GM12878 (cell line): Measurements from ENCODE around the gene SETMAR. TPM values are rescaled to one million over a fixed set of nuclear protein-coding genes. Genes with fewer than 3 reads are reported as not detected.

Source experiments
- ATAC-seq: fragments of 200-7000 bp; cut with Tn5 transposase; 3 replicates; pipeline ENCODE4 v1.9.1; 2020; ENCODE audit warnings: mild to moderate bottlenecking, moderate library complexity
- BruUV-seq: library from RNA; stranded (reverse); fragments of 400-500 nt; replicated peaks from 2 replicates; lab custom pipeline; 2021; lab: Mats Ljungman, UMichigan
- CTCF ChIA-PET: fragments of 300-600 bp; sonication (Branson Sonifier 250); formaldehyde crosslinking; extraction: SDS; loops from one replicate; lab custom pipeline; 2021; ENCODE audit warnings: inconsistent platforms; lab: Yijun Ruan, JAX
- POLR2A ChIA-PET: fragments of 350-600 bp; formaldehyde crosslinking; extraction: SDS; loops from one replicate; lab custom pipeline; 2021; ENCODE audit warnings: inconsistent platforms; lab: Charles Lee
- RAD21 ChIA-PET: fragments of 300-600 bp; sonication (Branson Sonifier 250); formaldehyde crosslinking; loops from one replicate; lab custom pipeline; 2023; ENCODE audit warnings: antibody characterized with exemption; ENCODE audit not compliant: unreplicated experiment; lab: Charles Lee
- SMC1A ChIA-PET: fragments of 300-600 bp; sonication (Branson Sonifier 250); formaldehyde crosslinking; loops from one replicate; lab custom pipeline; 2023; ENCODE audit not compliant: unreplicated experiment, uncharacterized antibody; lab: Charles Lee
- DNase-seq: peaks from one replicate; pipeline ENCODE4 v3.0.0-alpha.2; 2011; ENCODE audit warnings: low read depth, low spot score
- FAIRE-seq: peaks from 3 replicates; lab custom pipeline; 2011; peaks lifted over from hg19 to GRCh38; lab: Jason Lieb, UNC
- H2AFZ ChIP-seq: 2 replicates; pipeline ENCODE4 v1.6.0; 2011; ENCODE audit warnings: low read depth, low read length, control low read depth; ENCODE audit not compliant: control insufficient read depth
- H3K27ac ChIP-seq: 2 replicates; pipeline ENCODE4 v1.5.1; 2011; ENCODE audit warnings: control low read depth; ENCODE audit not compliant: control insufficient read depth, insufficient read depth
- H3K27me3 ChIP-seq, 2 experiments: replicated peaks in 1 of 2; 2 replicates each; pipeline versions ENCODE4 v1.6.0 to v1.6.1; 2011; ENCODE audit warnings: low read length in 1 of 2; ENCODE audit not compliant: control insufficient read depth in 2 of 2, insufficient read depth in 2 of 2
- H3K36me3 ChIP-seq, 2 experiments: 2 replicates each; pipeline ENCODE4 v1.5.1; 2011; ENCODE audit warnings: low read length in 1 of 2; ENCODE audit not compliant: control insufficient read depth in 2 of 2, insufficient read depth in 2 of 2
- H3K4me1 ChIP-seq: 2 replicates; pipeline ENCODE4 v1.6.1; 2011; ENCODE audit warnings: mild to moderate bottlenecking, low read length, moderate library complexity, mixed read lengths; ENCODE audit not compliant: control insufficient read depth, insufficient read depth
- H3K4me2 ChIP-seq: 2 replicates; pipeline ENCODE4 v1.6.0; 2011; ENCODE audit warnings: control low read depth; ENCODE audit not compliant: control insufficient read depth, insufficient read depth
- H3K4me3 ChIP-seq: fragments of 200-600 bp; sonication (generic); 2 replicates; pipeline ENCODE4 v1.5.1; 2016
- H3K79me2 ChIP-seq: 2 replicates; pipeline ENCODE4 v1.6.0; 2011; ENCODE audit warnings: low read length; ENCODE audit not compliant: control insufficient read depth, insufficient read depth
- H3K9ac ChIP-seq: 2 replicates; pipeline ENCODE4 v1.8.0; 2011; ENCODE audit warnings: low read length, control low read depth, mixed read lengths; ENCODE audit not compliant: control insufficient read depth, insufficient read depth
- H3K9me3 ChIP-seq: replicated peaks from 3 replicates; pipeline ENCODE4 v1.5.1; 2011; ENCODE audit warnings: mild to moderate bottlenecking, low read length; ENCODE audit not compliant: control insufficient read depth, insufficient read depth
- H4K20me1 ChIP-seq: 2 replicates; pipeline ENCODE4 v1.6.0; 2011; ENCODE audit not compliant: control insufficient read depth, insufficient read depth
- EP300 ChIP-seq, 2 experiments: fragments of 150-350 bp in 1 of 2; IDR thresholded peaks; 2 replicates each; pipeline ENCODE4 v1.6.1; 2011 to 2012; ENCODE audit warnings: low read depth in 2 of 2, low read length in 2 of 2, borderline replicate concordance in 1 of 2, improper control_type of control experiment in 1 of 2, inconsistent platforms in 1 of 2; ENCODE audit not compliant: control insufficient read depth in 1 of 2
- ESRRA ChIP-seq: IDR thresholded peaks from 2 replicates; pipeline ENCODE4 v1.6.1; 2012; ENCODE audit warnings: mild to moderate bottlenecking, low read length, improper control_type of control experiment
- MEF2A ChIP-seq: IDR thresholded peaks from 2 replicates; pipeline ENCODE4 v1.6.1; 2011; ENCODE audit warnings: low read depth, mild to moderate bottlenecking, low read length, moderate library complexity; ENCODE audit not compliant: insufficient read depth
- SMAD1 ChIP-seq: fragments of 450-650 bp; IDR thresholded peaks from 2 replicates; pipeline ENCODE4 v1.6.1; 2018; ENCODE audit warnings: mild to moderate bottlenecking, low read depth; ENCODE audit not compliant: partially characterized antibody
- SRF ChIP-seq, 2 experiments: IDR thresholded peaks; 2 replicates each; pipeline ENCODE4 v1.6.1; 2011; ENCODE audit warnings: low read depth in 2 of 2, low read length in 2 of 2, mild to moderate bottlenecking in 1 of 2, moderate library complexity in 1 of 2
- TCF12 ChIP-seq: IDR thresholded peaks from 2 replicates; pipeline ENCODE4 v1.6.1; 2011; ENCODE audit warnings: low read depth, mild to moderate bottlenecking, low read length
- WRNIP1 ChIP-seq: IDR thresholded peaks from 2 replicates; pipeline ENCODE4 v1.6.1; 2011; ENCODE audit warnings: low read depth, low read length, improper control_type of control experiment, borderline replicate concordance
- YY1 ChIP-seq: IDR thresholded peaks from 2 replicates; pipeline ENCODE4 v1.6.1; 2011; ENCODE audit warnings: low read depth, mild to moderate bottlenecking, low read length
- ZNF217 ChIP-seq: fragments of 450-650 bp; IDR thresholded peaks from 2 replicates; pipeline ENCODE4 v1.6.1; 2017; ENCODE audit warnings: antibody characterized with exemption, mild to moderate bottlenecking
- WGBS: methylation state at CpG from one replicate; pipeline ENCODE4 v1.1.6; 2016; ENCODE audit warnings: low lambda C conversion rate; ENCODE audit not compliant: insufficient replicate concordance, insufficient coverage; ENCODE audit errors: missing lambda C conversion rate; 5-methylcytosine and 5-hydroxymethylcytosine counted together
- in situ Hi-C: fragments of 300-500 bp; cut with MboI; formaldehyde crosslinking; loops from 9 replicates; pipeline ENCODE4 v1.14.3; 2018; ENCODE audit warnings: mixed read lengths
- intact Hi-C: fragments of 100-400 bp; cut with micrococcal nuclease; formaldehyde crosslinking; loops from one replicate; pipeline ENCODE4 v1.14.2; 2022; ENCODE audit not compliant: unreplicated experiment
- polyA plus RNA-seq, 11 experiments: library from polyadenylated mRNA; depleted of rRNA in 4 of 11; unstranded in 6 of 11; stranded (reverse) in 5 of 11; fragments of >200 nt; fragmentation: Nextera tagmentation in 4 of 11; fragmentation: Illumina TruSeq in 1 of 11; extraction: Ambion mirVana in 4 of 11; extraction: Trizol in 1 of 11; gene quantifications; 1 replicate in 1 of 11; 2 replicates in 10 of 11; pipeline versions ENCODE4 v1.2.1 to v1.2.3, GENCODE V29; 2011 to 2016; ENCODE audit warnings: inconsistent platforms in 2 of 11, missing spikeins in 2 of 11, low read depth in 1 of 11
- total RNA-seq, 4 experiments: library from RNA; depleted of rRNA in 3 of 4; stranded (reverse); fragments of >200 nt in 3 of 4; fragmentation: Illumina TruSeq in 1 of 4; extraction: Trizol in 1 of 4; gene quantifications; 2 replicates each; pipeline versions ENCODE4 v1.2.1 to v1.2.3, GENCODE V29; 2013 to 2021
- TF ChIP-seq, protein P1 (sequence below): fragments of 450-650 bp; formaldehyde crosslinking; IDR thresholded peaks from 2 replicates; pipeline ENCODE4 v1.4.0; 2022; ENCODE audit warnings: mild to moderate bottlenecking, moderate library complexity
- TF ChIP-seq, protein P2 (sequence below): IDR thresholded peaks from 2 replicates; pipeline ENCODE4 v1.6.1; 2011; ENCODE audit warnings: low read depth, mild to moderate bottlenecking, low read length, moderate library complexity, borderline replicate concordance; ENCODE audit errors: extremely low read depth

Gene SETMAR
- total and polyA plus RNA-seq, 10 of the 15 experiments (the other 5 are each of a cell fraction or from before 2014, with no cell fraction given), result 7.1 to 25.1 (median 20.3) TPM

DNA sequence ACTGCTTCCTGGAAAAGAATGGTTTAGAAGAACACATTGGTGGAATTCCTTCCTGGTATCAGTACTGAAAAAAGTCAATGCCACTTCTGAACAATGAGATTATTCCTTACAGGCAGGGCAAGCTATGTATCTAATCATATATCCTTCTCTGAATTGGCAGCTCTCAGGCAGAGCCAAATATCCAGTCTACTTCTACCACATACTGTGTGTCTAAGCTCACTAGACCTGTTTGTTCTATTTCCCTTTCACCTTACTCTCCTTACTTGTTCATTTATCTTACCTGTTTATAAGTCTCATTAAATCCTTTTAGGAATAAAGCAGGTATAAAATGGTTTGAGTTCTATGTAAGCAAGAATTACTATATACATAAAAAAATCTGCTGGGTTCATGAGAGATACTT, 8.3 kb downstream of the SETMAR start:
- ChIA-PET CTCF (interaction anchor here (0.7 to 2.9 kb wide), 4 partner anchors 19 to 322 kb away, joined by 3 to 10 read pairs (median 4); no protein-coding TSS in a partner anchor), RAD21 (no interaction called here)
- intact Hi-C loops, result no loop called here

DNA sequence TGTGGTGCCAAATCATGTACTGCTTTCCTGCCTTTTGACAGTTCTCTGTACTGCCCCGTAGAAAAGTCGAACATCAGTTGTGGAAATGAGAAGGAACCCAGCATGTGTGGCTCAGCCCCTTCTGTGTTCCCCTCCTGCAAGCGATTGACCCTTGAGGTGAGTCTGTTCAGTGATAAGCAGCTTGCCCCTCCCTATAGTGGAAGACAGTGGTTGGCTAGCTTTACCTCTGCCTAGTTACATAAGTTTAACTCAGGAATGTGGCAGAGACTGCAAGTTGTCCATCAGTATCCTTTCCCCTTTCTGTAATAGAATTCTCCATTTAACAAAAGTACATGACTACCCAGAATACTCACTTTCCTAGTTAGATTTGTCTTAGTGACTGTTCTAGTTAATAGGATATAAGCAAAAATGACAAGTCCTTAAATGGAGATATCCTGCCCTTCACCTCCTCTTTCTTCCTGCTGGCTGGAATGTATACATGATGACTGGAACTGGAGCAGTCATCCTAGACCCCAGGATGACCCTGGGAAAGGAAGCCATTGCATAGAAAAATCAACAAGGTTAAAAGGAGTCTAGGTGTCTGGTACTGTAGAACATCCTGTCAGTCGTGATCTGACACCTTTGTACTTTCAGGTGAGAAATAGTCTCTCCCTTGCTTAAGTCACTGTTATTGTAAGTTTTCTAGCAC, 10.6 kb downstream of the SETMAR start:
- ChIA-PET CTCF (interaction anchor here (1.1 to 3.2 kb wide), 2 partner anchors 37 to 320 kb away, joined by 3 to 12 read pairs; no protein-coding TSS in a partner anchor), RAD21 (no interaction called here), POLR2A (no interaction called here), SMC1A (no interaction called here)
- Histone ChIP-seq H4K20me1 (no peaks in the 10 kb centered on the region), H3K36me3 (peaks cover 0 to 3% of the 10 kb centered on the region in 2 experiments; a peak in 1 of 4 replicates), H3K4me3 (no peak overlapping the region), H3K27ac (no peak overlapping the region), H3K79me2 (no peaks in the 10 kb centered on the region), H3K9me3 (no peaks in the 10 kb centered on the region), H3K9ac (no peak overlapping the region), H3K27me3 (no peaks in the 10 kb centered on the region), H2AFZ (no peak overlapping the region), H3K4me2 (no peak overlapping the region), H3K4me1 (no peaks in the 10 kb centered on the region)
- intact Hi-C loops (no loop called here), in situ Hi-C loops (no loop called here)
- ATAC-seq (no peak), FAIRE-seq (peak; percentile 7), DNase-seq (no peak)
- no TSS peak for BruUV-seq
- 75% methylated on average over 4 of the region's 4 CpGs for WGBS
- no peak for TF ChIP-seq TCF12
- no peak for TF ChIP-seq ZNF217
- TF ChIP-seq EP300 (IDR thresholded peaks at IDR 0.05; ENCODE audit: borderline replicate concordance in 1 of 2, control insufficient read depth in 1 of 2, low read depth in 2 of 2, low read length in 2 of 2), result no peak
- TF ChIP-seq, protein P1, sequence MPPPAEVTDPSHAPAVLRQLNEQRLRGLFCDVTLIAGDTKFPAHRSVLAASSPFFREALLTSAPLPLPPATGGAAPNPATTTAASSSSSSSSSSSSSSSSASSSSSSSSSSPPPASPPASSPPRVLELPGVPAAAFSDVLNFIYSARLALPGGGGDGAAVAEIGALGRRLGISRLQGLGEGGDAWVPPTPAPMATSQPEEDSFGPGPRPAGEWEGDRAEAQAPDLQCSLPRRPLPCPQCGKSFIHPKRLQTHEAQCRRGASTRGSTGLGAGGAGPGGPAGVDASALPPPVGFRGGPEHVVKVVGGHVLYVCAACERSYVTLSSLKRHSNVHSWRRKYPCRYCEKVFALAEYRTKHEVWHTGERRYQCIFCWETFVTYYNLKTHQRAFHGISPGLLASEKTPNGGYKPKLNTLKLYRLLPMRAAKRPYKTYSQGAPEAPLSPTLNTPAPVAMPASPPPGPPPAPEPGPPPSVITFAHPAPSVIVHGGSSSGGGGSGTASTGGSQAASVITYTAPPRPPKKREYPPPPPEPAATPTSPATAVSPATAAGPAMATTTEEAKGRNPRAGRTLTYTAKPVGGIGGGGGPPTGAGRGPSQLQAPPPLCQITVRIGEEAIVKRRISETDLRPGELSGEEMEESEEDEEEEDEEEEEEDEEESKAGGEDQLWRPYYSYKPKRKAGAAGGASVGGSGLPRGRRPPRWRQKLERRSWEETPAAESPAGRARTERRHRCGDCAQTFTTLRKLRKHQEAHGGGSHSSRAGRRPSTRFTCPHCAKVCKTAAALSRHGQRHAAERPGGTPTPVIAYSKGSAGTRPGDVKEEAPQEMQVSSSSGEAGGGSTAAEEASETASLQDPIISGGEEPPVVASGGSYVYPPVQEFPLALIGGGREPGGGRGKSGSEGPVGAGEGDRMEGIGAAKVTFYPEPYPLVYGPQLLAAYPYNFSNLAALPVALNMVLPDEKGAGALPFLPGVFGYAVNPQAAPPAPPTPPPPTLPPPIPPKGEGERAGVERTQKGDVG (CRISPR knock-in tag), result no peak
- TF ChIP-seq WRNIP1, result no peak
- no peak for TF ChIP-seq SRF (IDR thresholded peaks at IDR 0.05; ENCODE audit: low read depth in 2 of 2, low read length in 2 of 2)
- TF ChIP-seq YY1, result no peak
- TF ChIP-seq ESRRA, result no peak
- TF ChIP-seq, protein P2, sequence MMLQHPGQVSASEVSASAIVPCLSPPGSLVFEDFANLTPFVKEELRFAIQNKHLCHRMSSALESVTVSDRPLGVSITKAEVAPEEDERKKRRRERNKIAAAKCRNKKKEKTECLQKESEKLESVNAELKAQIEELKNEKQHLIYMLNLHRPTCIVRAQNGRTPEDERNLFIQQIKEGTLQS, result no peak

More for the DNA sequence above, 8.3 kb downstream of the SETMAR start:
- POLR2A ChIA-PET, result no interaction called here
- Histone ChIP-seq H3K79me2 (no peaks in the 10 kb centered on the region), H3K27me3 (no peaks in the 10 kb centered on the region), H3K27ac (no peak overlapping the region), H3K9ac (no peak overlapping the region), H2AFZ (no peak overlapping the region), H4K20me1 (no peaks in the 10 kb centered on the region), H3K4me1 (no peaks in the 10 kb centered on the region), H3K4me2 (no peak overlapping the region), H3K4me3 (no peak overlapping the region), H3K36me3 (peaks cover 0 to 3% of the 10 kb centered on the region in 2 experiments; a peak in 1 of 4 replicates), H3K9me3 (no peaks in the 10 kb centered on the region)
- no peak for DNase-seq
- no peak for TF ChIP-seq SRF (IDR thresholded peaks at IDR 0.05; ENCODE audit: low read depth in 2 of 2, low read length in 2 of 2)
- no peak for TF ChIP-seq WRNIP1
- TF ChIP-seq, protein P2, result no peak
- no peak for TF ChIP-seq SMAD1
- TF ChIP-seq YY1, result no peak
- TF ChIP-seq MEF2A, result no peak
- in situ Hi-C loops, result no loop called here
- no peak for ATAC-seq
- no peak for FAIRE-seq
- SMC1A ChIA-PET, result interaction anchor here (1.2 to 1.6 kb wide), 6 partner anchors 14 to 372 kb away, joined by 3 to 4 read pairs (median 3); no protein-coding TSS in a partner anchor
- no TSS peak for BruUV-seq
